ENCODE data around the gene FAM170B.

The FAM170B gene

GRCh38 chr10:49105076-49105475, 28.7 kb downstream of the FAM170B start:
- no peak for TF ChIP-seq CTCF (IDR thresholded peaks at IDR 0.05; ENCODE audit: borderline replicate concordance, control extremely low read depth, extremely low read depth, insufficient read depth, missing control alignments)
- no peak for DNase-seq (ENCODE audit: low spot score)
- in situ Hi-C loops (cut with MboI; ENCODE audit: low sequenced_read_pairs, unreplicated experiment), result no loop called here

DNA sequence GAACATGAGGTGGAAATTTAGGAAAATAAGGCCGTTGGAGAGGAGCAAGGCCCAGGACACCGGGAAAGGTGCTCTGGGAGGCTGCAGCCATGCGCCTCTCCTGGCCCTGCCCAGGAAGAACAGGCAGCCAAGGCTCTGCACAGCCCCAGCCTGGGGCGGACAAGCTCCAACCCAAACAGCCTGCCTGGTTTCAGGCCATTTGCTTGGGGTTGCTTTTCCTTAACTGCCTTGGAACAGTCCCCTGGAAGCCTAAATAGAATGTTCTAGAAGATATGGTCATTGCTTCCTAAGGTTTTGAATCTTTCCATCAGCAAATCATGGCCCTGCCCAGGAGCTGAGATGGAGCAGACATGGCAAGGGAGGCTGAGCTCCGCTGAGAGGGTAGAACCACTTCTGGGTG, 29.5 kb downstream of the FAM170B start:
- TF ChIP-seq CTCF (IDR thresholded peaks at IDR 0.05; ENCODE audit: borderline replicate concordance, control extremely low read depth, extremely low read depth, insufficient read depth, missing control alignments), result no peak
- in situ Hi-C loops (cut with MboI; ENCODE audit: low sequenced_read_pairs, unreplicated experiment), result no loop called here
- DNase-seq (ENCODE audit: low spot score), result no peak

DNA sequence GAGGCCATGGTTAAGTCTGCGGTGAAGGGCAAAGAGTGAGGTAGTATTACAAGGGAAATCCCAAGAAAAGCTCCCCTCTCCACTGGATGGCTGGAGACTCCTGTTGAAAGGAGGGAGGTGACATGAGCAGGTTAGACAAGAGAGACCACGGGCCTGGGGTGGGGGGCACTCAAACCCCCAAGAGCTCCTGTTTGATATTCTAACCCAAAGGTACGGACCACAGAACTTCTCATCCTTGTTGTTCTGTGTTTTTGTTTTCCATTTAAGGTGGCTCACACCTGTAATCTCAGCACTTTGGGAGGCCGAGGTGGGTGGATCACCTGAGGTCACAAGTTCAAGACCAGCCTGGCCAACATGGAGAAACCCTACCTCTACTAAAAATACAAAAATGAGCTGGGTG, 30.1 kb downstream of the FAM170B start:
- in situ Hi-C loops (cut with MboI; ENCODE audit: low sequenced_read_pairs, unreplicated experiment), result no loop called here
- no peak for TF ChIP-seq CTCF (IDR thresholded peaks at IDR 0.05; ENCODE audit: borderline replicate concordance, control extremely low read depth, extremely low read depth, insufficient read depth, missing control alignments)
- no peak for DNase-seq (ENCODE audit: low spot score)

DNA sequence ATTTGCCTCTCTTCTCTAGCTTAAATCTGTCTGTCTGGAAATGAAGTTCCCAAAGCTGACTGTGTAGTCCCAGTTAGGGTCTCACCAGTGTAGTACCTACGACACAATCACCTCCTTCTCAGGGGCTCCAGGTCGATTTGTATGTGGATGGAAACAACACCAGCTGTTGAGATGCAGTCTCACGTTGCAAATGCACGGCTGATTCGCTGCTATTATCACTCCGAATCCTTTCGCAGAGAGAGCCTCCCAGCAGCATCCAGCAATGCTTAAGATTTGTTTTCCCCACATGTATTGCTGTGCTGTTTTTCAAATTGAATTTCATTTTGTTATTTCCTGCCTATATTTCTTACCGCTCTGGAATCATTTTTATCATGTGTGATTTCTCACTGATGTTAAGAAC, 34.8 kb downstream of the FAM170B start:
- in situ Hi-C loops (cut with MboI; ENCODE audit: low sequenced_read_pairs, unreplicated experiment), result no loop called here
- DNase-seq (ENCODE audit: low spot score), result no peak
- no peak for TF ChIP-seq CTCF (IDR thresholded peaks at IDR 0.05; ENCODE audit: borderline replicate concordance, control extremely low read depth, extremely low read depth, insufficient read depth, missing control alignments)

GRCh38 chr10:49096890-49097445, 36.9 kb downstream of the FAM170B start:
- no peak for TF ChIP-seq CTCF (IDR thresholded peaks at IDR 0.05; ENCODE audit: borderline replicate concordance, control extremely low read depth, extremely low read depth, insufficient read depth, missing control alignments)
- DNase-seq (ENCODE audit: low spot score), result no peak
- in situ Hi-C loops (cut with MboI; ENCODE audit: low sequenced_read_pairs, unreplicated experiment), result no loop called here

DNA sequence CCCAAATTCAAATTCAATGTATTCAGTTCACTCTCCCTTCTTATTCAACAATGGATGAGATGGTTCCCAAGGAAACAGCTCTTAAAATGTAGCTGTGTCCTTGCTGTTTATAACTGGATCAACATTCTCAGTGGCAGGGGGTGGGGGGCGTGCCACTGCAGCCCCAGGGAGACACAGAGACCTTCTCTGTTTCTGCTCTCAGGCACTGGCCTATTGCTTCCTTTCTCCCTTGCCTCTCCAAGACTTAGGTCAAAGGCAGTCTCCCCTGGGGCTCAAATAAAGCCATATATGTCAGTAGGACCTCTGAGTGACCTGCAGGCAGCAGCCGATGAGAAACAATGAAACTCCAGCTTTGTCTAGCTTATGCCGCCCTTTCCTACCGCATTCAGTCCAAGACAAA, 39.2 kb downstream of the FAM170B start:
- DNase-seq (ENCODE audit: low spot score), result no peak
- no peak for TF ChIP-seq CTCF (IDR thresholded peaks at IDR 0.05; ENCODE audit: borderline replicate concordance, control extremely low read depth, extremely low read depth, insufficient read depth, missing control alignments)
- in situ Hi-C loops (cut with MboI; ENCODE audit: low sequenced_read_pairs, unreplicated experiment), result no loop called here

DNA sequence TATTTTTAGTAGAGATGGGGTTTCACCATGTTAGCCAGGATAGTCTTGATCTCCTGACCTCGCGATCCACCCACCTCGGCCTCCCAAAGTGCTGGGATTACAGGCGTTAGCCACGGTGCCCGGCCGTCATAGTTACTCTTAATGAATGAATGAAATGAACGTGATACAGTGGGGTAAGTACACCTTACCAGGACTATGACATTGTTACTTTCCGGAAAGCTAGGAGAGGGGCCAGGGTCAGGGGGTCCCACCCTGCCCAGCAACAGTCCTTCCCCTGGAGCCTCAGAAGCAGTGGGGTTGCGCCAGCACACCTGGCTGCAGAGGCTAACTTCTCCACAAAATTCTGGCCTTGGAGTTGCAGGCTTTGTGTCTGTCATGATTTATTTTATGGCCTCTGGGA, 39.9 kb downstream of the FAM170B start:
- DNase-seq (ENCODE audit: low spot score), result no peak
- in situ Hi-C loops (cut with MboI; ENCODE audit: low sequenced_read_pairs, unreplicated experiment), result no loop called here
- no peak for TF ChIP-seq CTCF (IDR thresholded peaks at IDR 0.05; ENCODE audit: borderline replicate concordance, control extremely low read depth, extremely low read depth, insufficient read depth, missing control alignments)

Measured in GM13976 (cell line).